ENCODE measurements around the gene RUVBL2. TPM values are rescaled to one million over a fixed set of nuclear protein-coding genes. Genes with fewer than 3 reads are reported as not detected.
A peak's percentile ranks its signal among the peaks of the same experiment; 100 is the strongest.

Gene RUVBL2
- polyA plus RNA-seq, 3 donors, result 40.1 to 44.4 (median 41.9) TPM

GRCh38 chr19:48982280-48982679 is 11.4 kb upstream of the RUVBL2 start:
- no peak overlapping the region for H2AFZ ChIP-seq (ENCODE audit: insufficient read depth, low read depth, low read length, poor library complexity, severe bottlenecking)
- H3K27ac ChIP-seq (ENCODE audit: low read depth in 1 of 2, low read length in 2 of 2), result no peak overlapping the region
- DNase-seq, result no peak
- H3K4me2 ChIP-seq (replicated peaks; ENCODE audit: extremely low read depth, low read length, poor library complexity, severe bottlenecking), result no peak overlapping the region
- H3K9me3 Mint-ChIP-seq, result no peaks in the 10 kb centered on the region
- H3K79me2 ChIP-seq (ENCODE audit: insufficient read depth, low read length), result no peaks in the 10 kb centered on the region
- no peaks in the 10 kb centered on the region for H3K9me3 ChIP-seq (replicated peaks in 1 of 2; ENCODE audit: control insufficient read depth in 1 of 2, insufficient read depth in 1 of 2, low read length in 2 of 2)
- H3K27me3 ChIP-seq (ENCODE audit: control insufficient read depth in 2 of 2, insufficient read depth in 2 of 2, low read length in 2 of 2), result no peaks in the 10 kb centered on the region
- 96% methylated on average over 6 of the region's 9 CpGs for WGBS (ENCODE audit: insufficient coverage)
- no peak for TF ChIP-seq CTCF (IDR thresholded peaks at IDR 0.05)
- peak overlapping the region in 2 of 7 donors; percentile 40 to 54 for H3K27ac Mint-ChIP-seq
- H3K27me3 Mint-ChIP-seq (ENCODE audit: low read depth in 3 of 3), result peaks cover 0 to 3% (median 0%) of the 10 kb centered on the region in 3 donors
- no peaks in the 10 kb centered on the region for H3K4me1 Mint-ChIP-seq
- H3K36me3 Mint-ChIP-seq, result peaks cover 50 to 87% of the 10 kb centered on the region in 2 donors
- no peak overlapping the region for H3K4me3 ChIP-seq (replicated peaks in 1 of 3; ENCODE audit: low read depth in 2 of 3, low read length in 3 of 3)
- no peaks in the 10 kb centered on the region for H4K20me1 ChIP-seq (ENCODE audit: insufficient read depth, low read length)
- intact Hi-C loops (cut with micrococcal nuclease), result no loop called here
- no peak overlapping the region for H3K4me3 Mint-ChIP-seq
- H3K36me3 ChIP-seq (replicated peaks in 1 of 2; ENCODE audit: control insufficient read depth in 1 of 2, insufficient read depth in 2 of 2, low read length in 2 of 2), result peaks cover 44 to 76% of the 10 kb centered on the region in 2 donors
- H3K9ac ChIP-seq (ENCODE audit: insufficient read depth, low read length, poor library complexity, severe bottlenecking), result no peak overlapping the region
- H3K4me1 ChIP-seq (ENCODE audit: control insufficient read depth in 1 of 2, insufficient read depth in 2 of 2, low read length in 2 of 2), result no peaks in the 10 kb centered on the region

- Mint-ChIP-seq H3K9me3 (no peaks in the 10 kb centered on the region), H3K4me3 (no peak overlapping the region), H3K4me1 (no peaks in the 10 kb centered on the region), H3K27me3 (ENCODE audit: low read depth in 3 of 3) (peaks cover 0 to 5% (median 0%) of the 10 kb centered on the region in 3 donors), H3K36me3 (peaks cover 53 to 91% of the 10 kb centered on the region in 2 donors), H3K27ac (peak overlapping the region in 2 of 7 donors; percentile 36 to 61)
- Histone ChIP-seq H3K27ac (ENCODE audit: low read depth in 1 of 2, low read length in 2 of 2) (peak overlapping the region in 1 of 2 donors; percentile 26), H3K4me1 (ENCODE audit: control insufficient read depth in 1 of 2, insufficient read depth in 2 of 2, low read length in 2 of 2) (no peaks in the 10 kb centered on the region), H3K9me3 (replicated peaks in 1 of 2; ENCODE audit: control insufficient read depth in 1 of 2, insufficient read depth in 1 of 2, low read length in 2 of 2) (no peaks in the 10 kb centered on the region), H3K4me3 (replicated peaks in 1 of 3; ENCODE audit: low read depth in 2 of 3, low read length in 3 of 3) (no peak overlapping the region), H3K36me3 (replicated peaks in 1 of 2; ENCODE audit: control insufficient read depth in 1 of 2, insufficient read depth in 2 of 2, low read length in 2 of 2) (peaks cover 49 to 90% of the 10 kb centered on the region in 2 donors), H4K20me1 (ENCODE audit: insufficient read depth, low read length) (no peaks in the 10 kb centered on the region), H3K4me2 (replicated peaks; ENCODE audit: extremely low read depth, low read length, poor library complexity, severe bottlenecking) (no peak overlapping the region), H3K27me3 (ENCODE audit: control insufficient read depth in 2 of 2, insufficient read depth in 2 of 2, low read length in 2 of 2) (no peaks in the 10 kb centered on the region), H3K9ac (ENCODE audit: insufficient read depth, low read length, poor library complexity, severe bottlenecking) (no peak overlapping the region), H3K79me2 (ENCODE audit: insufficient read depth, low read length) (peaks cover 12% of the 10 kb centered on the region), H2AFZ (ENCODE audit: insufficient read depth, low read depth, low read length, poor library complexity, severe bottlenecking) (no peak overlapping the region)
- intact Hi-C loops (cut with micrococcal nuclease), result no loop called here
- TF ChIP-seq CTCF (IDR thresholded peaks at IDR 0.05), result no peak
- DNase-seq, result no peak
- 93% methylated on average over 13 of the region's 13 CpGs for WGBS (ENCODE audit: insufficient coverage)
Measured at GRCh38 chr19:48985711-48986110, 8.0 kb upstream of the RUVBL2 start.
